ENCODE measurements around the gene KCNJ3.
A peak's percentile ranks its signal among the peaks of the same experiment; 100 is the strongest.
"Not testable (repeated sequence)": the region's sequence is repeated elsewhere in the genome, so short reads cannot be mapped to it uniquely, and the experiment has no call there.

Gene KCNJ3

DNA sequence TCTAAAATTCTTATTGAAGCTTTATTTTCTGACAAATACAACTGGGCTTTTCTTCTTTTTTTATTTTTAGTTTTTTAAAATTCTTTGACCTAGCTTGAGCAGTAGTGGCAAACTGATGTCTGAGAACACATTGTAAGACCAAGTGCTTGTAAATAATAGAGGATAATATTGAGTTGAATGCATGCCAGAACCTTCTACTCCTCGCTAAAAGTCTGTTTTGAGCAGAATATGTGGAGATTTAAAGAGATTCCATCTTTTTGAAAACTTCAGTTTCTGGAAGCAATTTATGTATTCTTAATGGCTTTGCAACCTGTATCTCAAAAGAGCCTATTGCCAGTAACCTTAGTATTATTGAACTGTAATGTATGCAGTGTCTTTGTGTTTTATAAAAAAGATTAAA, 148.3 kb downstream of the KCNJ3 start:
- DNase-seq, result peak in 1 of 14 donors; percentile 34

DNA sequence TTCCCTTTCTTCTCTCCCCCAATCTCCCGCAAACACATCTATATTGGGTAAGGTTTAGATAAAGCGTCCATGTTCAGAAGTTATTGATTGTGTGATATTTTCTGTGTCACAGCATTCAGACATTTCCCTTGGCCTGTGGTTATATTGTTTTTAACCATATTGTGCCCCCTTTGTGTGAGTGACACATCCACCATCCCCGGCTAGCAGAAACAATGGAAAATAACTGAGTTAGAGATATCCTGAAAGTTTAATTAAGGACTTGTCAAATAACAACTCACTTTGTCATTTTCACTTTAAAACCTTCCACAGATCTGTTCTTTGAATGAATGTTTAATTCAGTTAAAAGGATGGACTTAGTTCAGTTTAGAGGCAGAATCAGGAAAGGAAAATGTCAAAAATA, 151.0 kb downstream of the KCNJ3 start:
- peak in 1 of 14 donors; percentile 44 for DNase-seq

DNA sequence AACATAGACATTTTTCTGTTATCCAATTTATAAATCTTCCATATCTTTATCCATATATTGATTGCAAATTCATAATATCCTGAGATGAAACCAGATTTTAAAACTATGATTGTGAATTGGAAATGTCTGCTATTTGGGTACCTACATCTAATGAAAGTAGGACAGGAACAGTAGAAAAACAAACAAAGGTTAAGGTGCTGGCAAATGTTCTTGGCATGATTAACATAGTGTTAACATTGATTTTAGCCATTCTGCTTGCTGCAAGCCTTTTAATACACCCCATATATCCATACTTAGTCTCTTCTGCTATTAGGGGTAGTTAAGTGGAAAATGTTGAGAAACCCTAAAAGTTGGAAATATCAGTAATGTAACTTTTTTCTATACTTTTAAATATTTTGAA, 152.0 kb downstream of the KCNJ3 start:
- DNase-seq, result peak in 1 of 14 donors; percentile 65

DNA sequence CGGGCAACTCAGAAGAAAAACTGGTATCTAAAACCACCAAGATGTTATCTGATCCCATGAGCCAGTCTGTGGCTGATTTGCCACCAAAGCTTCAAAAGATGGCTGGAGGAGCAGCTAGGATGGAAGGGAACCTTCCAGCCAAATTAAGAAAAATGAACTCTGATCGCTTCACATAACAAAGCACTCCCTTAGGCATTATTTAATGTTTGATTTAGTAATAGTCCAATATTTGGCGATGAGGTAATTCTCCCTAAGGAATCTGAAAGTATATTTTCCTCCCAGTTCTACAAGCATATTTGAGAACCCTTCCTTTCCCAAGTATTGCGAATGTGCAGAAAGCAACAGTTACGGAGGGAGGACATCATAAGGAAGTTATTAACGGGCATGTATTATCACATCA, 156.6 kb downstream of the KCNJ3 start:
- DNase-seq, result no peak

DNA sequence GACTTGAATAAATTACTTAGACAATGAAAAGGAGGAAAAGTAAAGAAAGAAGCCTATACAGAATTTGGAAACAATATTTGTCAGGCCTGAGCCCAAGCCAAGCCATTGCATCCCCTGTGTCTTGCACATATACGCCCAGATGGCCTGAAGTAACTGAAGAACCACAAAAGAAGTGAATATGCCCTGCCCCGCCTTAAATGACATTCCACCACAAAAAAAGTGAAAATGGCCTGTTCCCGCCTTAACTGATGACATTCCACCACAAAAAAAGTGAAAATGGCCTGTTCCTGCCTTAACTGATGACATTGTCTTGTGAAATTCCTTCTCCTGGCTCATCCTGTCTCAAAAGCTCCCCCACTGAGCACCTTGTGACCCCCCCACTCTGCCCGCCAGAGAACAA, 168.7 kb downstream of the KCNJ3 start:
- DNase-seq, result not testable (repeated sequence)

DNA sequence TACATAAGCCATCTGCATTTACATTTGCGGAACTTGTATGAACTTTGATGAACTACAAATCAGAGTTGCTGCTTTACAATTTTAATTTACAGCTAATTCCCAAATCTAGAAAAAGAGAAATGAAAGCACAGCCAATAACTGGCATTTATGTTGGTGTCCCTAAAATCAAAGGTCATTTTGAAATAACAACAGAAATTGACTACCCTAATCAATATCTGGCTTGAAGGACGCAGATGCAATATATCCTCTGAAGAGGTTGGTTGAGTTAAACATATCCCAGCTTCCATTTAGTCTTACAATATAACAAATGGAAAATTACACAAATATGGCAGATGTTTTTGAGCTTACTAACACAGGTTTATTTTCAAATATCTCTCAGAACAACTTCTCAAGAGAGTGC, 177.5 kb downstream of the KCNJ3 start:
- no peak for DNase-seq

DNA sequence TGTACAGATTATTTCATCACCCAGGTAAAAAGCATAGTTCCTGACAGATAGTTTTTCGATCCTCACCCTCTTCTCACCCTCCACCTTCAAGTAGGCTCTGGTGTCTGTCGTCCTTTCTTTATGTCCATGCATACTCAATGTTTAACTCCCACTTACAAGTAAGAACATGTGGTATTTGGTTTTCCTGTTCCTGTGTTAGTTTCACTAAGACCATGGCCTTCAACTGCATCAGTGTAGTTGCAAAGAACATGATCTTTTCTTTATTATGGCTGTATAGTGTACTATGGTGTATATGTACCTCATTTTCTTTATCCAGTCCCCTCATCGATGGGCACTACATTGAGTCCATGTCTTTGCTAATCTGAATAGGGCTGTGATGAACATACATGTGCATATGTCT, 184.2 kb downstream of the KCNJ3 start:
- DNase-seq, result no peak

DNA sequence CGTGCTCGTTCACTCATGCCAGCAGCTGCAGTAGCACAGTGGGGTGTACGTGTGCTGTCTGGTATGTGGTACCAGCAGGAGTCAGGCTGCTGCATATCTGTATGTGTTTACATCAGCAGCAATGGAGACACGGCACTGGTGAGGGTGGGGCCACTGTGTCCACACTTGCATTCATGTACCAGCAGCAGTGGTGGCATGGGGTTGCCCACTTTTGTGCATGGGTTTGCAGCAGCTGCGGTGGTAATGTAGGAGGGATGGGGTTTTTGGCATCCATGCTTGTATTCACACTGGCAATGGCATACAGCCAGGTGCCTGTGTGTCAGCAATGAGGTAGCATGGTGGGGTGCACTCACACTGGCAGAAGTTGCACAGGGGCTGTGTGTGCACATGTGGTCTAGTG, 187.8 kb downstream of the KCNJ3 start:
- DNase-seq, result no peak

DNA sequence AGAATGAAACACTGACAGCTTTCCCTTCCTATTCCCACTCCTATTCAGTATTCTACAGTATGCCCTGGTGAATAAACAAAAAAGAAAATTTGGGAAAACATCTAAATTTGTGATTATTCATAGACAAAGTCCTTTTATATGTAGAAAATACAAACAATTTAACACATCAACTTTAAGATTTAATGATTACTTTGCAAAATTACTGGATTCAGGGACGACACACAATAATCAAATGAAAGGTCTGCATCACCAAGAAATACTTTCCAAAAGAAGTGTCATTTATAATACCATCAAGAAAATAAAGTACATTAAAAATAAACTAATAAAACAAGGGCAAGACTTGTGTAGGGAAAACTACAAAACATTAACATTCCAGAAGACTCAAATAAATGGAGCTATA, 199.8 kb downstream of the KCNJ3 start:
- no peak for DNase-seq

DNA sequence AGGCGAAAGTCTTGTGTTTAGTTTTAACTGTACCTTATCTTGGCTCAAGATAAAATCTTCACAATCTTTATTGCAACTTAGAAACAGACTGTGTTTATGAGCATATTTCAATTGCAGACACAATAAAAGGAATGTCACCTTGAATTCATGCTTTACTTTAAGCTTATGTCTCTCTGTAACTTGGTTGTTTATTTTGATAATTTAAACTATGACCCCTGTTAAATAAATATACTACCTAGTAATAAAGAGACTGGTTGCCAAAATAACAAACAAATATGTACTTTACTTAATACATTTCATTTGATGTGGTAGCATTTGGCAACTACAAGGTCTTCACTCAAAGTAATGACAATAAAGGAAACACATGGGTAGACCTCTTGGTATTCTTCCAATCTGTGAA, 202.6 kb downstream of the KCNJ3 start:
- DNase-seq, result no peak

Measured in C1 segment of cervical spinal cord (tissue), 14 donors.